Posterior cingulate gyrus (tissue), 11 donors: ENCODE measurements around the gene TMEM132C.
"Not testable (repeated sequence)": the region's sequence is repeated elsewhere in the genome, so short reads cannot be mapped to it uniquely, and the experiment has no call there.

Experiments used
- DNase-seq, 10 donors: peaks; one replicate each; pipeline versions ENCODE4 v3.0.0 to v3.0.0-alpha.2; 2020 to 2021; ENCODE audit warnings: mixed read lengths in 3 of 10
- intact Hi-C: fragments of 100-400 bp; cut with DNase I; formaldehyde crosslinking; loops from one replicate; pipeline ENCODE4 v1.15.1; 2023

The TMEM132C gene

GRCh38 chr12:128267131-128267622, at the start of gene TMEM132C:
Gene TMEM132C (plus strand): TSS chr12:128267170. CDS start chr12:128267403, 233 bp downstream.
- intact Hi-C loops, result no loop called here
- DNase-seq, result peak in 5 of 10 donors; percentile 13 to 85 (median 76)

GRCh38 chr12:128224226-128224625, 42.7 kb upstream of the TMEM132C start:
- no peak for DNase-seq
- intact Hi-C loops, result no loop called here

- intact Hi-C loops, result no loop called here
- no peak for DNase-seq
Observed at GRCh38 chr12:128228581-128228980, 38.4 kb upstream of the TMEM132C start.

- intact Hi-C loops, result no loop called here
- DNase-seq, result no peak
Observed at GRCh38 chr12:128235635-128236417, 31.1 kb upstream of the TMEM132C start.

DNA sequence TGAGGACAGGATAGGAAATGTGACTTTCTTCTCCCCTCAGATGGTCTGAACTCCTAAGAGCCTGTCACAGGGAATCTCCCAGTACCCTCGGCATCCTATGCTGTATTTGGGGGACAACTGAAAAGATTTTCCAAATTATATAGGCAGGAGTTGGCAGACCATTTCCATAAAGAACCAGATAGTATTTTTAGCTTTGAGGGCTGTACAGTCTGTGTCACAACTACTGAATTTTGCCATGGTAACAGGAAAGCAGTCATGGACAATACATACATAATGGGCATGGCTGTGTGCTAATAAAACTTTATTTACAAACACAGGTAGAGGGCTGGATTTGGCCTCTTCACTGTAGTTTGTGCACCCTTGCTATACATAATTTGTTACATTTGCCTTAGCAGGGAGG, 30.4 kb upstream of the TMEM132C start:
- intact Hi-C loops, result no loop called here
- no peak for DNase-seq

- intact Hi-C loops, result no loop called here
- no peak for DNase-seq
Observed at GRCh38 chr12:128240745-128241144, 26.2 kb upstream of the TMEM132C start.

- intact Hi-C loops, result no loop called here
- DNase-seq, result no peak
Observed at GRCh38 chr12:128245121-128245520, 21.8 kb upstream of the TMEM132C start.

- no peak for DNase-seq
- intact Hi-C loops, result no loop called here
Observed at GRCh38 chr12:128245905-128246304, 21.1 kb upstream of the TMEM132C start.

GRCh38 chr12:128250096-128250495, 16.9 kb upstream of the TMEM132C start:
- intact Hi-C loops, result no loop called here
- no peak for DNase-seq

DNA sequence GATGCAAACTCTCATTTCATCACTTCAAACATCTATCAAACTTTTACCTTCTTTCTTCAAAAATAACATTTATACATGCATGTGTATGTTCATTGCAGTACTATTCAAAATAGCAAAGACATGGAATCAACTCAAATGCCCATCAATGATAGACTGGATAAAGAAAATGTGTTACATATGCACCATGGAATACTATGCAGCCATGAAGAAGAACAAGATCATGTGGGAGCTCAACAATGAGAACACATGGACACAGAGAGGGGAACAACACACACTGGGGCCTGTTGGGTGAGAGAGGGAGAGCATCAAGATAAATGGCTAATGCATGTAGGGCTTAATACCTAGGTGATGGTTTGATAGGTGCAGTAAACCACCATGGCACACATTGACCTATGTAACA, 13.1 kb upstream of the TMEM132C start:
- DNase-seq, intact Hi-C loops: not testable (repeated sequence)

DNA sequence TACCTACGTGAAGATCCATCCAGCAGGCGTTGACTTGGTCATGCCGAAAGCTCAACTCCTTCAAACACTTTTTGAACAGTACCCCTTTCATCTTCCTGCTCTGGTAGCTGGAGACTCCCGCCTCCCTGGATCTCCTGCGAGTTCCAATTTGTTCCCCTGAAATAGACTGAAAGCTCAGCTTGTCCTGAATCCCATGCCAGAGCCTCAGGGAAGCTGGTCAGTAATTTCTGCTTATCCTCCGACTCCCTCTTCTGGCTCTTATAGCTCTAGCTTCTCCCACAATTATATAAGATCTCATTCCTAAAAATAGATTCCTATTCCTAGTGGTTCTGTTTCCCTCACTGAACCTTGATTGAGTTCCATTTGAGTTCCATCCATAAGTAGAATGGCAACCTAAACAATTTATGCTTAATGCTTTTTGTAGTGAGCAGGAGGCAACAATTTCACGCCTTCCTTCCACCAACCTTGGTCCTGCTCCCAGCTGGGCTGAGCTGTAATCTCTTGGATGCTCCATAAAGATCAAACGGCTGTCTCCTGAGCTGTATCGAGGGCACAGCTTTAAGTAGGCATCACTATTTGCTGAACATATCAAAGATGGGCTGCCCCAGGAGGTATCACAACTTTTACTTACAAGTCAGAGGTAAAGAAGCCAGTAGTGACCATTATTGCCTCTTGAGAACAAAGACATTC, 8.0 kb upstream of the TMEM132C start:
- peak in 7 of 10 donors; percentile 28 to 87 (median 46) for DNase-seq

GRCh38 chr12:128259556-128260070, 7.4 kb upstream of the TMEM132C start:
- peak in 8 of 10 donors; percentile 57 to 92 (median 68) for DNase-seq
- intact Hi-C loops, result loop anchor here (1.0 to 2.0 kb wide), 3 partner anchors 129 to 1653 kb away; no protein-coding TSS in a partner anchor

More for the DNA sequence above, 8.0 kb upstream of the TMEM132C start:
- intact Hi-C loops, result loop anchor here (1.0 to 2.0 kb wide), 2 partner anchors 129 to 1654 kb away; no protein-coding TSS in a partner anchor

GRCh38 chr12:128261757-128262156, 5.2 kb upstream of the TMEM132C start:
- intact Hi-C loops, result loop anchor here (2.0 kb wide), 1 partner anchor 281 kb away; no protein-coding TSS in a partner anchor

DNA sequence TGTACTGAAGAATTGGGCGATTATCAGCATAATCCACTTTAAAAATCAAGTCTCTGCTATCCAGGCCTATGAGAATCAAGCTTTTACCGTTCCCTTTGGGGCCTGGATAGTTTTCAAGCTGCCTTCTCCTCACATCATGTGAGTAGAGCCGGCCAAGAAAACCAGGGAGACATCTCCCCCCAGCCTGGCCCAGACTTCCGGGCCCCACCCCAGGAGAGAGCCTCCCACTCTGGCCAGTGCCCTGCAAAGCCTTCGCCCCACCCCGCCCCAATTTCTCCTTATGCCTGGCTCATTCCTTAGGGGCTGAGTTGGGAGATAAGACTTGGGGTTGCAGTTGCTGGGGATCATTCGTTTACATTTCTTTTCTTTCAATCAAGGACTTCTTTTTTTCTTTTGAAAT, 1.4 kb upstream of the TMEM132C start:
- no peak for DNase-seq
- intact Hi-C loops, result no loop called here

More at GRCh38 chr12:128261757-128262156, 5.2 kb upstream of the TMEM132C start:
- DNase-seq, result no peak

GRCh38 chr12:128266086-128266485, 884 bp upstream of the TMEM132C start:
- intact Hi-C loops, result no loop called here
- DNase-seq, result no peak

DNA sequence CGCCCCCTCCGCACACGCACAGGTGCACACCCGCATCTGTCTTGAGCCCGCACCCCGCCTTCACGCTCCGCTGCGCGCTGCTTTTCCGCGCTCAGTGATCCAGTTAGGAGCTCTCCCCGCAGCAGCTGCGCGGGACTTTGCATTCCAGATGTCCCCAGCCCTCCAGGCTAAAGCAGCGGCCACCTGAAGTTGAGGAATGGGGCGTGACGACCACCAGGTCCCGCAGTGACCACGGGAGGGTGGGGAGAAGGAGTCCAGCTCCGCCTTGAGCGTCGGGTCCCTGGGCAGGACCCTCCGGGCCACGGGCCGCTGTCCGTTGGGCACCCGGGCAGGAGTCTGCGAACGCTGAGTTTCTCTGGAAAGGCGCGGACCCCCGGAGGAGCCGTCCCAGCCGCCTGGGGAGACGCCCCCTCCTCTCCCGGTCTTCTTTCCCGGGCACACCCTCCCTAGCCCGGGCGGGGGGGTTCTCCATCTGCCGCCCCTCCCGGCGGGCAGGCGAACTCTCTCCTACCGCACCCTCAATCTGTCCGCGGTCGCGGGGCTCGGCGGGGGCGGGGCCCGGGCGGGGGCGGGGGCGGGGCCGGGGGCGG, 334 bp upstream of the TMEM132C start:
- intact Hi-C loops, result no loop called here
- DNase-seq, result peak in 3 of 10 donors; percentile 12 to 85 (median 73)

GRCh38 chr12:128267651-128268378, 845 bp downstream of the TMEM132C start:
- peak in 5 of 10 donors; percentile 18 to 86 (median 28) for DNase-seq

DNA sequence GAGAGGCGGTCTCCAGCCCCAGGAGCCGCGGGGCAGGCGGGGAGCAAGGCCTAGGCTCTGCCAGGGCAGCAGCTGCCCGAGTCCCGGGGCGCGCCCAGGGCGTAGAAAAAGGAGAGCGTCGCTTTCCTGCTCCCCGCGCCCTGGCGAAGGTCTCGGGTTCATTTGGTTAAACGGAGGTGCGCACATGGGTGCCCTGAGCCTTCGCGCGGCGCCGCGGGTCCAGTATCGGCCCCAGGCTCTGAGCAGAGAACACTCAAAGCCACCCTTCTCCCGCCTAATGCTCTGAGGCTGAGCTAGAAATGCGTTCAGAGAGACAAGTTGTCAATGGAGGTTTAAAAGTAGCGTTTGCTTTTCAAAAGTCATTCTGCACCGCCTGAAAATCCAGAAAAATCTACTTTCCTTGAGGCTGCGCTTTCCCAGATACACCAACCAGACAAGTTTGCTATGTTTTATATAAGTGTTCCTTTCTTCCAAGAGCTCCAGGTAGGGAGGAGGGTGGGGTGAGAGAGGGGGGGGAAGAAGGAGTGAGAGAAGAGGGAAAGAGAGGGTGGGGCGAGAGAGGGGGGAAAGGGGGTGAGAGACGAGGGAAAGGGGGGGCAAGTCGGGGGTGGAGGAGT, 1.5 kb downstream of the TMEM132C start:
- peak in 3 of 10 donors; percentile 23 to 79 (median 68) for DNase-seq

More at GRCh38 chr12:128267651-128268378, 845 bp downstream of the TMEM132C start:
- intact Hi-C loops, result no loop called here

DNA sequence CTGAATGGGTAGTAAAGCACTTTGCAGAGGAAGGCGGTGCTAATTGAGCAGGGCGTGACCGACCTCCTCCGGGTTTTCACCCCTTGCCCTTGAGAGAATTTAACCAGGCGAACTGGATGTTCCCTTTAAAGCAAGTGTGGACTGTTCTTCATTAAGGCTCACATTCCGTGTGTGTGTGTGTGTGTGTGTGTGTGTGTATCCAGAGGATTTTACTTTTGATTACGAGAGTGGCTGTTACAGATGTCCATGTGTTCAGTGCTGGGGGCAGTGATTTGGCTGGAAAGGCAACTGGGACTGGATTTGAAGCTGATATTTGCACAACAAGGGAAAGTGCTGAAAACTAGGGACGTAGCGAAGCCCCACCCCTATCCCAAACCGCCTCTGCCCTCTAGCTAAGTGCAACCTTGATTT, 2.2 kb downstream of the TMEM132C start:
- intact Hi-C loops, result no loop called here
- no peak for DNase-seq

More for the DNA sequence above, 1.5 kb downstream of the TMEM132C start:
- intact Hi-C loops, result no loop called here
